Measurements from ENCODE around the gene CER1. TPM values are rescaled to one million over a fixed set of nuclear protein-coding genes. Genes with fewer than 3 reads are reported as not detected.

CER1 gene
- total RNA-seq (2012; rRNA removed) = not detected in 2 replicates
- polyA plus RNA-seq (2012; rRNA removed) = not detected in 2 replicates
- polyA plus RNA-seq (2012; cell fraction: cytosol; rRNA removed) = not detected in 2 replicates
- not detected in 2 replicates for polyA plus RNA-seq (2012; cell fraction: nucleus; rRNA removed; ENCODE audit: low replicate concordance)
- not detected for Bru-seq, nascent RNA
- BruChase-seq, experiment 1, labeled RNA remaining after a 6-hour chase = not detected
- not detected for BruChase-seq, experiment 2, labeled RNA remaining after a 2-hour chase
- long read RNA-seq = 0 reads

- no peaks in the 10 kb centered on the region for H3K9me3 ChIP-seq (ENCODE audit: control insufficient read depth, insufficient read depth, low read length)
- H3K79me1 ChIP-seq (ENCODE audit: low read depth in 1 of 2, low read length in 2 of 2) = no peaks in the 10 kb centered on the region
- H3K14ac ChIP-seq (replicated peaks; ENCODE audit: low read depth, low read length) = no peak within 1 kb of the TSS
- H3K18ac ChIP-seq (ENCODE audit: low read depth, low read length) = no peak within 1 kb of the TSS
- no peaks in the 10 kb centered on the region for H3K4me1 ChIP-seq (ENCODE audit: control insufficient read depth, insufficient read depth, low read length)
- no peak within 1 kb of the TSS for H2AK5ac ChIP-seq (ENCODE audit: low read depth, low read length)
- H2AFZ ChIP-seq (replicated peaks; ENCODE audit: low read length, poor library complexity) = no peak within 1 kb of the TSS
- H4K20me1 ChIP-seq (ENCODE audit: insufficient read depth, low read length) = no peaks in the 10 kb centered on the region
- H3K27me3 ChIP-seq (ENCODE audit: control insufficient read depth, insufficient read depth, low read length) = peaks cover 2% of the 10 kb centered on the region; the same call in 1 of the 2 replicates
- H4K5ac ChIP-seq (ENCODE audit: low read depth, low read length) = no peak within 1 kb of the TSS
- H3K36me3 ChIP-seq (ENCODE audit: control insufficient read depth, insufficient read depth, low read length) = no peaks in the 10 kb centered on the region
- POLR2A ChIA-PET (ENCODE audit: unreplicated experiment) = no interaction called here
- ATAC-seq (ENCODE audit: low read depth) (no peak), DNase-seq (no peak)
- H2BK20ac ChIP-seq (ENCODE audit: low read depth, low read length) = no peak within 1 kb of the TSS
- H3K9me1 ChIP-seq (ENCODE audit: insufficient read depth, low read length) = no peaks in the 10 kb centered on the region
- H4K91ac ChIP-seq (ENCODE audit: insufficient read depth, low read depth, low read length) = no peak within 1 kb of the TSS
- H3K9ac ChIP-seq (ENCODE audit: low read depth, low read length) = no peak within 1 kb of the TSS
- TF ChIP-seq RAD21 (IDR thresholded peaks at IDR 0.05; ENCODE audit: low read length) = no peak
- no peak for TF ChIP-seq SMC3 (IDR thresholded peaks at IDR 0.05; ENCODE audit: low read depth, low read length)
- no peak for TF ChIP-seq CHD1 (IDR thresholded peaks at IDR 0.05; ENCODE audit: low read depth, low read length)
- TF ChIP-seq FOS (IDR thresholded peaks at IDR 0.05; ENCODE audit: low read depth, low read length) = no peak
- TF ChIP-seq CTCF (conservative IDR thresholded peaks at IDR 0.05; ENCODE audit: low read depth, low read length) = no peak
- no peak for TF ChIP-seq CEBPB (IDR thresholded peaks at IDR 0.05; ENCODE audit: low read depth, low read length)
- no peak for TF ChIP-seq POLR2A (IDR thresholded peaks at IDR 0.05; ENCODE audit: low read depth, low read length)
- TF ChIP-seq ELK1 (IDR thresholded peaks at IDR 0.05; ENCODE audit: borderline replicate concordance, low read depth, low read length) = no peak
- no peak for TF ChIP-seq RFX5 (IDR thresholded peaks at IDR 0.05; ENCODE audit: low read depth, low read length)
- TF ChIP-seq NFE2L2 (IDR thresholded peaks at IDR 0.05; ENCODE audit: low read depth, low read length) = no peak
- no peak for TF ChIP-seq MAFK (IDR thresholded peaks at IDR 0.05; ENCODE audit: low read depth, low read length)
- TF ChIP-seq RCOR1 (IDR thresholded peaks at IDR 0.05; ENCODE audit: insufficient replicate concordance, low read length) = no peak
- no peak for TF ChIP-seq BHLHE40 (IDR thresholded peaks at IDR 0.05; ENCODE audit: low read depth, low read length)
- no peak for TF ChIP-seq USF2 (IDR thresholded peaks at IDR 0.05; ENCODE audit: low read depth, low read length)
- H2BK15ac ChIP-seq (ENCODE audit: low read depth, low read length) = no peak within 1 kb of the TSS
- H3K4me2 ChIP-seq (ENCODE audit: low read depth, low read length) = no peak within 1 kb of the TSS
- no TSS peak for BruUV-seq (replicated peaks)
- no peak within 1 kb of the TSS for H3K56ac ChIP-seq (ENCODE audit: extremely low read depth, insufficient read depth, low read length)
- H3K23ac ChIP-seq (ENCODE audit: low read depth, low read length) = no peak within 1 kb of the TSS
- in situ Hi-C loops (cut with MboI; ENCODE audit: low sequenced_read_pairs) = no loop called here
- H3K4ac ChIP-seq (ENCODE audit: low read depth, low read length) = no peak within 1 kb of the TSS
- intact Hi-C loops (cut with micrococcal nuclease) = no loop called here
- CTCF ChIA-PET = no interaction called here
- dilution Hi-C loops (cut with HindIII; ENCODE audit: low sequenced_read_pairs, unreplicated experiment) = no loop called here
- H2BK120ac ChIP-seq (ENCODE audit: low read depth, low read length) = no peak within 1 kb of the TSS
- H3K4me3 ChIP-seq (ENCODE audit: insufficient read depth, low read depth, low read length) = no peak within 1 kb of the TSS
- no peak within 1 kb of the TSS for H2AK9ac ChIP-seq (replicated peaks; ENCODE audit: low read depth, low read length, poor library complexity)
- no peak within 1 kb of the TSS for H3K27ac ChIP-seq (ENCODE audit: insufficient read depth, low read length)
- no peak within 1 kb of the TSS for H2BK5ac ChIP-seq (ENCODE audit: low read depth, low read length, poor library complexity, severe bottlenecking)
- 43% methylated on average over 3 of the region's 7 CpGs; no CpG with 5 or more reads in 1 of the 2 experiments for WGBS, 2 experiments (ENCODE audit: extremely low coverage in 2 of 2, insufficient read length in 1 of 2)
- no peak within 1 kb of the TSS for H4K8ac ChIP-seq (ENCODE audit: low read depth in 2 of 2, low read length in 2 of 2)
These were observed at the start of gene CER1 for GRCh38 chr9:14722391-14723035. Gene CER1 (minus strand): TSS chr9:14722733. CDS start chr9:14722672, 61 bp downstream.

Data from IMR-90 (cell line).